ENCODE measurements around the gene XPNPEP2.

- no peak for TF ChIP-seq EGR1 (IDR thresholded peaks at IDR 0.05)
- TF ChIP-seq RAD21 (IDR thresholded peaks at IDR 0.05; ENCODE audit: low read depth): no peak
- no peak for TF ChIP-seq EP300 (IDR thresholded peaks at IDR 0.05; ENCODE audit: borderline replicate concordance)
- no peak for TF ChIP-seq TEAD4 (IDR thresholded peaks at IDR 0.05)
Measured at GRCh38 chrX:129724754-129725153, 14.0 kb upstream of the XPNPEP2 start.
